Right lobe of liver (tissue), 4 donors: Measurements from ENCODE around the gene TTL.

Source experiments
- CTCF ChIP-seq, 4 donors: fragments of 200-600 bp in 3 of 4; fragments of 450-650 bp in 1 of 4; IDR thresholded peaks; one replicate each; pipeline versions ENCODE4 v1.5.1 to v1.8.0; 2016 to 2022; ENCODE audit warnings: antibody characterized with exemption in 4 of 4, mild to moderate bottlenecking in 2 of 4
- POLR2A ChIP-seq: fragments of 450-650 bp; IDR thresholded peaks from one replicate; pipeline ENCODE4 v1.6.1; 2017; ENCODE audit warnings: antibody characterized with exemption, mild to moderate bottlenecking
- donor health status: DM: no; HTN: no; CAD: no.
- donor health status: DM: no; HTN: no; CAD: no.
- donor health status: DM: no; HTN: yes; CAD: no.

GRCh38 chr2:112482309-112483041, 519 bp downstream of the TTL start:
- no peak for TF ChIP-seq CTCF (IDR thresholded peaks at IDR 0.05)
- TF ChIP-seq POLR2A: no peak
